GM12872 (cell line): ENCODE results near the gene KASH5.

Experiments used
- TF ChIP-seq, protein P1 (sequence below): IDR thresholded peaks from 3 replicates; pipeline ENCODE4 v1.5.1; 2011; ENCODE audit warnings: low read depth, mild to moderate bottlenecking, low read length, moderate library complexity; ENCODE audit not compliant: insufficient read depth

KASH5 gene

DNA sequence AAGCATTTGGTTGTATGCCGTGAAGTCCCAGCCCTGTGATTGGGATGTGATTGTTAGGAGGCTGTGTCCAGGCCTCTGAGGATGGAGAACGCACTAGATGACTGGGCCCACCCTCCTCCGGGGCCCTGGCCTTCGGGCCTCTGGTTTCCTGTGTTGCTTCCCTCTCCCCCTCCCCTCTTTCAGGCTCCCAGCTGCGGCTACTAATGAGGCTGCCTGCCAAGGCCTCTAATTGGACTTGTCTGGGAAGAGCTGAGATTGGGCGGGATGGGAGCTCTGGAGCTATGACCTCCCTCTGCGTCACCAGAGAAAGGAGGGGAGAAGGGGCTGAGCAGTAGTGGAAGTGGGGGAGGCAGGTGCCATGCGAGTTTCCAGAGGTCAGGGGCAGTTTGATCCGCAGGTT lies 25.3 kb downstream of the KASH5 start:
- TF ChIP-seq, protein P1, sequence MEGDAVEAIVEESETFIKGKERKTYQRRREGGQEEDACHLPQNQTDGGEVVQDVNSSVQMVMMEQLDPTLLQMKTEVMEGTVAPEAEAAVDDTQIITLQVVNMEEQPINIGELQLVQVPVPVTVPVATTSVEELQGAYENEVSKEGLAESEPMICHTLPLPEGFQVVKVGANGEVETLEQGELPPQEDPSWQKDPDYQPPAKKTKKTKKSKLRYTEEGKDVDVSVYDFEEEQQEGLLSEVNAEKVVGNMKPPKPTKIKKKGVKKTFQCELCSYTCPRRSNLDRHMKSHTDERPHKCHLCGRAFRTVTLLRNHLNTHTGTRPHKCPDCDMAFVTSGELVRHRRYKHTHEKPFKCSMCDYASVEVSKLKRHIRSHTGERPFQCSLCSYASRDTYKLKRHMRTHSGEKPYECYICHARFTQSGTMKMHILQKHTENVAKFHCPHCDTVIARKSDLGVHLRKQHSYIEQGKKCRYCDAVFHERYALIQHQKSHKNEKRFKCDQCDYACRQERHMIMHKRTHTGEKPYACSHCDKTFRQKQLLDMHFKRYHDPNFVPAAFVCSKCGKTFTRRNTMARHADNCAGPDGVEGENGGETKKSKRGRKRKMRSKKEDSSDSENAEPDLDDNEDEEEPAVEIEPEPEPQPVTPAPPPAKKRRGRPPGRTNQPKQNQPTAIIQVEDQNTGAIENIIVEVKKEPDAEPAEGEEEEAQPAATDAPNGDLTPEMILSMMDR: no peak

DNA sequence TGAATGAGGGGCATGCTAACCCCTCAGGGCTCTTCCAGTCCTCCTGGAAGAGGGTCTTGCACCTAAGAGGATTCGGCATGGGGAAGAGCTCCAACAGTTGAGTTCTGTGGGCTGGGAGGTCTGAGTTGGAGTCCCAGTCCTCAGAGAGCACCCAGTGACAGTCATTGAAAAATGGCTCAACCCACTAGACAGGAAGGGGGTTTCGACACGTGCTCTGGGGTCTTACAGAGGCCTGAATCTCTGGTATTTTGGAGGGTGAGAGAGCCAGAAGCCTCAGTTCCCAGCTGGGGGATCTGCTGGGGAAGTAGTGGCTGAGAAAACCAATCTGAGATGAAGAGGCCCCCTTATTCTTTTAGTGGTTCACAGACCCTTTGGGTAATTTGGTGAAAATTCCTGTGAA lies 26.2 kb downstream of the KASH5 start:
- TF ChIP-seq, protein P1: no peak

DNA sequence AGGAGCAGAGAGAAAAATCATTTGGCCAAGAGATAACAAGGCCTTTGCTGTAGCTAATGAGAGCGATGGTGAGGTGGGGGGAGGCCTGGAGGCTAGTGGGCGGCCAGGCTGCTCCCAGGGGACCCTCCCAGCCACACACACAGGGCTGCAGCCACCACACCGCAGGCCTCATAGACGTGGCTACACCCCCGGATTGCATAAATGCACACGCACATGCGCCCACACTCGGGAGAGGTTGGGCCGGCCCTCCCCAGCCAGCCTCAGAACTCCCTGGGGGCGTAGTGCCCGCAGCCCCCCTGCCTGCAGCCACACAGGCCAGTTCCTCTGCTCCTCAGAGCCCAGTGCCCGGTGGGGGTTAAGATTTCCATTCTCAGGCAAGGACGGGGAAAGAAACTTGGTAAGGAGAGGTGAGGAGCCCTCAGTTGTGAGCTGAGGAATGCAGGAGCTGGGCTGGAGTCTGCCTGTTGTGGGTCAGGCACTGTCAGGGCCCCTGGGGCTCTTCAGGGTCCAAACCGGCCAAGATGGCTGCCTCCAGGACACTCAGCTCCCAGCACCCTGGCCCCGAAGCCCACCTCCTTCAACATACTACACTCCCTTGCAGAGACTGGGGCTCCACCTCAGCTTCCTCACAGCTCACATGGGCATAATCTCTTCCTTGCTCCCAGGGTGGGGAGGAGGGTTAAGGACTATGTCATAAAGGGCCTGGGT lies 27.2 kb downstream of the KASH5 start:
- TF ChIP-seq, protein P1: no peak

DNA sequence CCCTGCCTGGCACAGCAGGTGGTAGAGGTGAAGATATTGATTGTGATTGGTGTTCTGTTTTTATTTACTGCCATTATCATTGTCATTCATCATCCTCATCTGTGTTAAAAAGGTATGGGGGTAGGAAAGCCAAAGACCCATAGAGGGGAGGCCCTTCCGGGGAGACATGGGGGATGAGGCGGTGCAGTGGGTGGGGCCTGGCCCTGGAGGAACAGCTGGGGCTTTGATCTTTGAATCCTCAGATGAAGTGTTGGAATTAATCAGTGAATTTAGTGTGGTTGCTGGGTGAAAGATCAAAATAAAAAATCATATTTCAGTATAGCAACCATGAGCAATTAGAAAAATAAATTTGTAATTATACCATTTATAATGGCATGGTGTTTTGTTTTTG lies 27.8 kb downstream of the KASH5 start:
- TF ChIP-seq, protein P1: no peak

DNA sequence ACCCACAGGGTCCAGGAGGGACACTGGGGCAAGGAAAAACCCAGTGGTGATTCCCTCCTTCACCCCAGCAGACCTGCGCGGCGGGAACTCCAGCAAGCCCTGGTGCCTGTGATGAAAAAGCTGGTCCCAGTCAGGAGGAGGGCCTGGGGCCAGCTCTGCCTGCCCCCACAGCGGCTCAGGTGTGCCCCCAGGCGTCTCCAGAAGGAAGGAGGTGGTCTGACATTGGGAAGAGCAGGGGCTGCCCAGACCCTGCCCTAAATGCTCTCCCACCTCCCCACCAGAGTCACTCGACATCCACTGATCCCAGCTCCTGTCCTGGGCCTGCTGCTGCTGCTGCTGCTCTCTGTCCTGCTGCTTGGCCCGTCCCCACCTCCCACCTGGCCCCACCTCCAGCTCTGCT lies 29.0 kb downstream of the KASH5 start:
- TF ChIP-seq, protein P1: no peak

DNA sequence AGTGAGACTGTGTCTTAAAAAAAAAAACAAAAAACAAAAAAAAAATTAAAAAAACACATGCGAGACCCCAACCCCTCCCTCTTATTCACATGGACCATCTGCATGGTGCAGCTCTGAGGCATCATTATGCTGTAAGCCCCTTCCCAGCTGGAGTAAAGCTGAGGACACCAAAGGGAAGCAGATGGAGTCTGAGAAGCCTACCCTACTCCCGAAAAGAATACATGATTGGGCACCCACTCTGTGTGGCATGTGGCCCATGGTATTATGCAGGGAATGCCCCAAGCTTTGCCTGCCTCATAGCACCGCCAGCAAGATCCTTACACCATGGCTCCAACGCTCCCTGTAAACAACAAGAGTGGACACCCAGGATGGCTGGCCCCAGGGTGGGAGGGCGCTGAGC lies 30.5 kb downstream of the KASH5 start:
- TF ChIP-seq, protein P1: no peak

DNA sequence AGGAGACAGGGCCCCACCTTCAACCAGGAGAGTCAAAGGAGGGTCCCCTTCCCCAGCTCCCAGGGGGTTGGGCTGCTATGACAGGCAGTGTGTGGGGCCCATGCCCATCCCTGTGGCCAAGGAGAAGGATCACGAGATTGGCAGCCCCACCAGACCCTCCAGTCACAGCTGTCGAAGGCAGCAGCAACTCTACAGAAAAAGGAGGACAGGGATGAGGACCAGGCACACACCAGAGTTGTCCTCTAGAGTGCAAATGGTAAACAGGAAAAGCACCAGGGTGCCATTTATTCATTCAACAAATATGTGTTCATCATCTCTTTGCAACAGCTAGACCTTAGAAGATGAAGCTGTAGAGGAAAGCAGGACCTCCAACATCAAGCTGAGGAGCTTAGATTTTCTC lies 31.1 kb downstream of the KASH5 start:
- TF ChIP-seq, protein P1: no peak

DNA sequence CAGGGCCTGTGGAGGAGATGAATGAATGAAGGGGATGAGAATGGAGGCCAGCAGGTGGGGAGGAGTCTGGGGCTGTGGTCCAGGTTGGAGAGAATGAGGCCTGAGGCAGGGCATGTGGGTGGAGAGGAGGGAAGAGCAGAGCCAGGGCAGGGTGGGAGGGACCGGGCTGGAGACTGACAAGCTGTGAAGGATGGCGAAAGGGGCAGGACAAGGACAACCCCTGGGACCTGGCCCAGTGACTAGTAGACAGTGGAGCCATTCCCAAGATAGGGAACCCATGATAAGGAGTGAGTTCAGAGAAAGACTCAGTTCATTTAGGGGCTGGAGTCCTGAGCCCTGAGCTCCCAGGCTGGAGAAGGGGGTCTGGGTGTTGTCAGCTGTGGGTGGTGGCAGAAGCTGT lies 32.2 kb downstream of the KASH5 start:
- TF ChIP-seq, protein P1: no peak
